B cell (primary cell): ENCODE measurements around the gene PROM1.

Experiments used
- EZH2 ChIP-seq: IDR thresholded peaks from 2 replicates; pipeline ENCODE4 v1.6.1; 2012; ENCODE audit warnings: borderline replicate concordance, low read depth, mild to moderate bottlenecking, moderate library complexity, low read length; ENCODE audit not compliant: insufficient read depth, poor library complexity, severe bottlenecking
- TF ChIP-seq, protein P1 (sequence below): fragments of 200-600 bp; IDR thresholded peaks from one replicate; pipeline ENCODE4 v1.8.0; 2022; ENCODE audit warnings: antibody characterized with exemption, mild to moderate bottlenecking

DNA sequence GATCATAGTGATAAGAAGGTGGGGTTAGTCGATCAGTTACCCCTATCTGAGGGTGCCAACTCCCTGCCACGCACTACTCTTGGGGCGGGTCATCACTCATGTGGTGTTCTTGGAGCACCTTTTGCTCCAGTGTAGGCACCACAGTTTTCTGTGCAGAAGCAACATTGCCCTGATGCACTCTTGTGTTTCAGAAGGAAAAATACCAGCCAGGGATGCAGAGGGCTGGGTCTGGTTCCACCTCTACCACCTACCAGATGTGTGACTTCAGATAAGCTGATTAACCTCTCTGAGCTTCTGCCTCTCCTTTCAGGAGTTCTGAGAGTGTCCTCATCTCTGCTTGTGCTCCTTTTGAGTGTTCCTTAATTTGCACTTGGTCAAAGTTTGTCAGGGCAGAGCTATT lies 29.9 kb upstream of the PROM1 start:
- TF ChIP-seq, protein P1, sequence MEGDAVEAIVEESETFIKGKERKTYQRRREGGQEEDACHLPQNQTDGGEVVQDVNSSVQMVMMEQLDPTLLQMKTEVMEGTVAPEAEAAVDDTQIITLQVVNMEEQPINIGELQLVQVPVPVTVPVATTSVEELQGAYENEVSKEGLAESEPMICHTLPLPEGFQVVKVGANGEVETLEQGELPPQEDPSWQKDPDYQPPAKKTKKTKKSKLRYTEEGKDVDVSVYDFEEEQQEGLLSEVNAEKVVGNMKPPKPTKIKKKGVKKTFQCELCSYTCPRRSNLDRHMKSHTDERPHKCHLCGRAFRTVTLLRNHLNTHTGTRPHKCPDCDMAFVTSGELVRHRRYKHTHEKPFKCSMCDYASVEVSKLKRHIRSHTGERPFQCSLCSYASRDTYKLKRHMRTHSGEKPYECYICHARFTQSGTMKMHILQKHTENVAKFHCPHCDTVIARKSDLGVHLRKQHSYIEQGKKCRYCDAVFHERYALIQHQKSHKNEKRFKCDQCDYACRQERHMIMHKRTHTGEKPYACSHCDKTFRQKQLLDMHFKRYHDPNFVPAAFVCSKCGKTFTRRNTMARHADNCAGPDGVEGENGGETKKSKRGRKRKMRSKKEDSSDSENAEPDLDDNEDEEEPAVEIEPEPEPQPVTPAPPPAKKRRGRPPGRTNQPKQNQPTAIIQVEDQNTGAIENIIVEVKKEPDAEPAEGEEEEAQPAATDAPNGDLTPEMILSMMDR: no peak
- TF ChIP-seq EZH2: no peak
